Left ventricle myocardium superior (tissue), 1 donor: ENCODE measurements around the gene DPP9. TPM values are rescaled to one million over a fixed set of nuclear protein-coding genes. Genes with fewer than 3 reads are reported as not detected.

Experiments used
- ATAC-seq: fragments of 200-7000 bp; cut with Tn5 transposase; one replicate; pipeline ENCODE4 v1.9.1; 2020; ENCODE audit warnings: mild to moderate bottlenecking, moderate library complexity
- DNase-seq: peaks from one replicate; pipeline ENCODE4 v3.0.0-alpha.2; 2020
- intact Hi-C: fragments of 100-400 bp; cut with micrococcal nuclease; formaldehyde crosslinking; loops from one replicate; pipeline ENCODE4 v1.11.0; 2022
- microRNA-seq: library from miRNA; unstranded; fragments of <30 nt; microRNA quantifications from one replicate; pipeline ENCODE4 v1.2.0, GENCODE V29; 2020; ENCODE audit warnings: borderline number of aligned reads
- total RNA-seq: library from RNA; stranded (reverse); fragmentation: NEBNext Ultra II Directional; extraction: Animal tissue kit (Norgen Biotek cat#: 25700); gene quantifications from one replicate; pipeline ENCODE4 v1.2.1, GENCODE V29; 2021
- donor health status: DM: no; HTN: yes; CAD: no; lungs with severe emphysema.

DPP9 gene
- total RNA-seq, 1 donor from 2014 or later: 53.9 TPM

GRCh38 chr19:4642625-4643024, 81.0 kb downstream of the DPP9 start:
- ATAC-seq (no peak), DNase-seq (no peak)
- intact Hi-C loops: no loop called here

GRCh38 chr19:4641132-4641531, 82.5 kb downstream of the DPP9 start:
- intact Hi-C loops: no loop called here
- no peak for DNase-seq
- ATAC-seq: no peak

GRCh38 chr19:4640247-4641000, 83.2 kb downstream of the DPP9 start:
- intact Hi-C loops: no loop called here
- no peak for DNase-seq
- ATAC-seq: no peak

GRCh38 chr19:4639531-4640246, 84.0 kb downstream of the DPP9 start:
- DNase-seq (peak; percentile 52), ATAC-seq (no peak)
- intact Hi-C loops: loop anchor here (5.0 kb wide), 1 partner anchor 82 kb away; the partner anchor contains the start of gene SEMA6B

- peak; percentile 98 for DNase-seq
- intact Hi-C loops: loop anchor here (5.0 kb wide), 1 partner anchor 82 kb away; the partner anchor contains the start of gene SEMA6B
These were observed 84.7 kb downstream of the DPP9 start, which contains the start of gene TNFAIP8L1 for GRCh38 chr19:4638828-4639530. Gene TNFAIP8L1, plus strand, starts transcription at chr19:4639516. Its CDS starts 12,354 bp downstream, at chr19:4651870.

GRCh38 chr19:4638317-4638716, 85.3 kb downstream of the DPP9 start:
- peak; percentile 78 for DNase-seq
- peak; percentile 55 for ATAC-seq
- intact Hi-C loops: loop anchor here (5.0 kb wide), 1 partner anchor 81 kb away; the partner anchor contains the start of gene SEMA6B

More at GRCh38 chr19:4638828-4639530, 84.7 kb downstream of the DPP9 start, which contains the start of gene TNFAIP8L1:
- ATAC-seq: peak; percentile 93

GRCh38 chr19:4636761-4637160, 86.9 kb downstream of the DPP9 start:
- DNase-seq (no peak), ATAC-seq (no peak)
- intact Hi-C loops: loop anchor here (5.0 kb wide), 1 partner anchor 79 kb away; the partner anchor contains the start of gene SEMA6B

GRCh38 chr19:4636151-4636717, 87.4 kb downstream of the DPP9 start:
- intact Hi-C loops: loop anchor here (5.0 kb wide), 1 partner anchor 79 kb away; the partner anchor contains the start of gene SEMA6B
- ATAC-seq (peak; percentile 14), DNase-seq (peak; percentile 87)

GRCh38 chr19:4635754-4636116, 87.9 kb downstream of the DPP9 start:
- no peak for ATAC-seq
- intact Hi-C loops: loop anchor here (5.0 kb wide), 1 partner anchor 78 kb away; the partner anchor contains the start of gene SEMA6B

GRCh38 chr19:4633140-4633967, 90.3 kb downstream of the DPP9 start:
- DNase-seq: peak; percentile 67
- intact Hi-C loops: no loop called here
- ATAC-seq: peak; percentile 66

More at GRCh38 chr19:4635754-4636116, 87.9 kb downstream of the DPP9 start:
- no peak for DNase-seq

Small RNA genes within 50 kb of the gene (microRNA-seq; reads per million reads assigned to microRNA genes)
- gene MIR7-3: not detected

Other genes with a start within 250 kb of the DPP9 start
- gene PLIN4, start 205.4 kb downstream of the DPP9 start, total RNA-seq: 235 TPM
- 44.2 TPM for gene PLIN5, start 188.6 kb downstream of the DPP9 start, total RNA-seq
- gene LRG1, start 183.8 kb downstream of the DPP9 start, total RNA-seq: 0.30 TPM
- 15.7 TPM for gene SEMA6B, start 164.2 kb downstream of the DPP9 start, total RNA-seq
- 4.8 TPM for gene TNFAIP8L1, start 84.3 kb downstream of the DPP9 start, total RNA-seq
- gene MYDGF, start 53.5 kb downstream of the DPP9 start, total RNA-seq: 27.0 TPM
- 49.6 TPM for gene FEM1A, start 67.9 kb upstream of the DPP9 start, total RNA-seq
- 6.2 TPM for gene TICAM1, start 107.9 kb upstream of the DPP9 start, total RNA-seq
- gene PLIN3, start 143.8 kb upstream of the DPP9 start, total RNA-seq: 25.8 TPM
- not detected for gene ARRDC5, start 179.1 kb upstream of the DPP9 start, total RNA-seq
- 1.5 TPM for gene UHRF1, start 185.7 kb upstream of the DPP9 start, total RNA-seq
- gene KDM4B, start 245.3 kb upstream of the DPP9 start, total RNA-seq: 36.4 TPM